Glomerular visceral epithelial cell (primary cell): Measurements from ENCODE around the gene TOR1AIP2.
"Not testable (repeated sequence)": the region's sequence is repeated elsewhere in the genome, so short reads cannot be mapped to it uniquely, and the experiment has no call there.

ENCODE experiments used
- DNase-seq: peaks from one replicate; pipeline ENCODE4 v3.0.0-alpha.2; 2016; ENCODE audit errors: extremely low spot score

Gene TOR1AIP2

GRCh38 chr1:179807691-179808485 is 69.7 kb downstream of the TOR1AIP2 start:
- DNase-seq, result peak; percentile 61

GRCh38 chr1:179807291-179807690 is 70.3 kb downstream of the TOR1AIP2 start:
- DNase-seq, result no peak

DNA sequence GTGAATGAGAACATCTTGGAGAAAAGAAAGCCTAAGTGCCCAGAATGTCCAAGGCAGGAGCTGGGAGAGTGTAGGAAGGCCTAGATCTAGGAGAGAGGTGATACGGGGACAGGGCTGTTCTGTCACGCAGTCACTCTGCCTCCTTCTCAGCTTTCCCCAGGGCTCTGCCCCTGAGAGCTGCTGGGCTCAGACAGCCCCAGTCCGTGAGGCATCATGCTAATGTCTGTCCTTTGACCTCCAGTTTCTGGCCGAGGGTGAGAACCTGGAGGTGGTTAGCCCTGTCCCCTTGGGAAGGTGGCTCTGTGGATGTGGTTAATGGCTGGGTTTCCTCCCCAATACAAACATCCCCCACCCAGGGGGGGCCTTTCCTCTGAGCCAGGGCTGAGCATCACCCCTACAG is 71.3 kb downstream of the TOR1AIP2 start:
- DNase-seq, result no peak

DNA sequence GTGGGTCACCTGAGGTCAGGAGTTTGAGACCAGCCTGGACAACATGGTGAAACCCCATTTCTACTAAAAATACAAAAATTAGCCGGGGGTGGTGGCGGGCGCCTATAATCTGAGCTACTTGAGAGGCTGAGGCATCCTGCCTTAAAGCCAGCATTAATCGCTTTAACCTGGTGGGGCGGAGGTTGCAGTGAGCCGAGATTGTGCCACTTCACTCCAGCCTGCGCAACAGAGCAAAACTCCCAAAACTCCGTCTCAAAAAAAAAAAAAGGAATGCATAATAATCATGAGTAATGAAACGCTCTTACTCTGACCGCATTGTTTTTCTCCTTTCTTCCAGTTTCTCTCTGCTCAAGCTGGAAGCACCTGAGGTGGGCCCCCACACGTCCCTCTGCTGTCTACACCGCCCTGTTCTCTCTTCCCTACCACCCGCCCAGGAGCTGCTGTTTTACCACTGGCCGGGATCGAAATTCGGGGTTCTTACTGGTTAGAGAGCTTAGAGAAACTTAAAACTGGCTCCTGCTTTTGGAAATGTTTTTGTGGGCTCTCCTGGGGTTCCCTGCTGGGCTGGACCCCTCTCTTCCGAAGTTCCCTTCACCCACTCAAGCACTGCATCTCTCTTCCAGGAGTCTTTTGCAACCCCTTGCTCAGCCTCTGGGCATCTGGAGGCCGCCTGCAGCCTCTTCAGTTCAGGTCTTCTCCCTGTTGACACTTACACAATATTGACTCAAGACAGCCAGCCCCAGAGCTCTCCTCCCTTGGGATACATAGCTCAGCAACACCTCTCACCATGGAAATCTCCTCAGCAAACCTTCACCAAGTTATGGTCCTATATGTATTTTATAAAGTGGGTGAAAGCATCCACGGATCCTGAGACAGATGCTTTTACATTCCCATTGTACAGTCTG is 72.1 kb downstream of the TOR1AIP2 start:
- no peak for DNase-seq

- not testable (repeated sequence) for DNase-seq
Measured at GRCh38 chr1:179804417-179804816, 73.2 kb downstream of the TOR1AIP2 start.

GRCh38 chr1:179803918-179804317 is 73.7 kb downstream of the TOR1AIP2 start:
- no peak for DNase-seq

- no peak for DNase-seq
Measured at GRCh38 chr1:179803104-179803503, 74.5 kb downstream of the TOR1AIP2 start.

GRCh38 chr1:179800481-179800880 is 77.1 kb downstream of the TOR1AIP2 start:
- no peak for DNase-seq

DNA sequence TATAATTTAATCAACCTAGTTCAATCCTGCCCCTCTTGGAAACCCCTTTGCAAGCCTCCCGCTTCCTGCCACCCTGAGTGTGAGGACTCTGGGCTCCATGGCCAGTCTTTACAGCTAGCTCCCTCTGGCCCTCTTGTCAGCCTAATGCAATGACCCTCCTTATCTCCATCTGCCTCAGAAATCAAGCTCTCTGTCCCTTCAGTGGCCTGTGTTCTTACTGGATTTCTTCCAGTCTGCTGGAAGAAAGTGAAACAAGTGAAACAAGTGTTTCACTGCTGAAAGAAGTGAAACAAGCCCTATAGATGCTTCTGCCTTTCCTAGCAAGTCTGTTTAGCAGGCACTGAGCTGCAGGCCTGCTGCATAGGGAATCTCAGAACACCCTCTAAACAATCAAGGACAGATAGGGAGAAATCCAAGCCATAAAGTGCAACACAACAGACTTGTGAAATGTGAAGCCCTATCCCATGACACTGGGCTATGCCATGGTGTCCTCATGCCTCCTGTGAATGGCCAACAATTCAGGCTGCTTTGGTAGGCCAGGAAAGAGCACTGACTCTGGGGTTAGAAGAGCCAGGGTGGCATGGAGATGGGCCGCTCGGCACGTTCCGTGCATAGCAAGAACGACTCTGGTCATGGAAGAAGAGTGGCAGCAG is 78.6 kb downstream of the TOR1AIP2 start:
- no peak for DNase-seq

DNA sequence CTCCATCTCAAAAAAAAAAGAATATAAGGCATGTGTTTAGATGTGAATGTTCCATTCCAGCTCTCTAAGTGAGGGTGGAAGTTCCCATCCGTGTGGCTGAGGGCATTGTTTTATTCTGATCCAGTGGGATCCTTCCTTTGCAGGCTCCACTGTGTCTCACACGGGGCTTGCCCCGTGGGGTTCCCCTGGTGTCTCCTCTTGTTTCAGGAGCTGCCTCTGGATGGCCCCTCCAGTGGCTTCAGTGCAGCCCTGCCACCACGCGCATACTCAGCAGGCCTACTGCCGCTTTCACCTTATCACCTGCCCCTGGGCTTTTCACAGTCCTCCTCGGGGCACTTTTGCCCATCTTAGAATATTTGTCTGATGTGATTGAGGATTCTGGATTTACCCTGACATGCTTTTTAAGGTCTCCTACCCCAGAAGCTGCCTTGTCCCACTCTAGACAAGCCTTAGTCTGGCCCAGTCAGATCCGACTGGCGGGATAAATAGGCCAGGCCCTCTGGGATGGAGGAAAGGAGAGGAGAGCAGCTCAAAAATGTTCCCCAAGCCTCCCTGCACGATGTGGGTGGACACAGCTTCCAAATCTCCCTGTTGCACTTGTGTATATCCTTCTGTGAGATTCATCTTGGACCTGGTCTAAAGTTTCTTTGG is 79.3 kb downstream of the TOR1AIP2 start:
- DNase-seq, result no peak

DNA sequence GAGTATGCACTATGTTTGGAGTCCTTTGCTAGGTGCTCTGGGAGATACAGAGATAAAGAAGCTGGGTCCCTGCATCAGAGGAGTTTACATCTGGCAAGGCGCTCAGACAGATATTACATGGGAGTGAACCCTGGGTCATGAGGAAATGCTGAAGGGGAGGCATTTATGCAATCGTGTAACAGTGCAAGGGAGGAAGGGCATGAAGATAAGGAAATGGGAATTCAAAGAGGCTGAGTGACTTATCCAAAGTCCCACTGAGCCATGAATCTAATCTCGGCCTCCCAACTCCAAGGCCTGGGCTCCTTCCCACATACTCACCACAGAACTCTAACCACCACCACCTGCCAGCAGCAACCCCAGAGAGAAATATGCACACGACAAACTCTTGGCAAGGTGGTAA is 82.9 kb downstream of the TOR1AIP2 start:
- DNase-seq, result peak; percentile 79

DNA sequence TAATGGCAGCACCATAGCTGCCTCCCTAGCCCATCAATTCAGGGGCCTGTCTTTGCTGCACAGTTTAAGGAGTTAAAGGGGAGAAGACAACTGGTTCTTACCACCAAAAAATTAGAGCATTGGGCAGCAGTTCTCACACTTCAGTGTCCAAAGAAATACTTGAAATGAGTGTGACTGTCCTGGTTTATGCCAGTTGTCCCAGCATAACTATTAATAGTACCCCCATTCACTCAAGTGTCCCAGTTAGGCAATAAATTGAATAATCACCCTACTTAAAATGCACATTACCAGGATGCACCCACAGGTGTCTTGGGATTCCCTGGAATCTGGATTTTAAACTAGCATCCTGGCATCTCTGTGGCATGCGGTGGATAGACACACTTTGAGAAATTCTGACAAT is 83.5 kb downstream of the TOR1AIP2 start:
- DNase-seq, result no peak

- DNase-seq, result peak; percentile 77
Measured at GRCh38 chr1:179793281-179793680, 84.3 kb downstream of the TOR1AIP2 start.
